Upper lobe of right lung (tissue), 1 donor: ENCODE results near the gene KLF1. TPM values are rescaled to one million over a fixed set of nuclear protein-coding genes. Genes with fewer than 3 reads are reported as not detected.

Experiments
- ATAC-seq: fragments of 200-7000 bp; cut with Tn5 transposase; one replicate; pipeline ENCODE4 v1.9.1; 2020; ENCODE audit warnings: mild to moderate bottlenecking, moderate library complexity
- DNase-seq: peaks from one replicate; pipeline ENCODE4 v3.0.0-alpha.2; 2020
- H3K27ac ChIP-seq: fragments of 200-600 bp; one replicate; pipeline ENCODE4 v1.8.0; 2022
- H3K27me3 ChIP-seq: fragments of 200-600 bp; one replicate; pipeline ENCODE4 v1.8.0; 2022; ENCODE audit warnings: mild to moderate bottlenecking
- H3K36me3 ChIP-seq: fragments of 200-600 bp; one replicate; pipeline ENCODE4 v1.8.0; 2022
- H3K4me1 ChIP-seq: fragments of 200-600 bp; one replicate; pipeline ENCODE4 v1.8.0; 2022
- H3K4me3 ChIP-seq: fragments of 200-600 bp; one replicate; pipeline ENCODE4 v1.8.0; 2022; ENCODE audit warnings: mild to moderate bottlenecking
- H3K9me3 ChIP-seq: fragments of 200-600 bp; one replicate; pipeline ENCODE4 v1.8.0; 2022
- intact Hi-C: fragments of 100-400 bp; cut with DNase I; formaldehyde crosslinking; loops from one replicate; pipeline ENCODE4 v1.11.0; 2022
- total RNA-seq: library from RNA; stranded (reverse); fragmentation: NEBNext Ultra II Directional; extraction: Animal tissue kit (Norgen Biotek cat#: 25700); gene quantifications from one replicate; pipeline ENCODE4 v1.2.1, GENCODE V29; 2021
- TF ChIP-seq, protein P1 (sequence below): fragments of 200-600 bp; IDR thresholded peaks from one replicate; pipeline ENCODE4 v1.8.0; 2022; ENCODE audit warnings: antibody characterized with exemption
- donor health status: DM: no; HTN: yes; CAD: no; lungs with severe emphysema.

The KLF1 gene
- total RNA-seq, 1 donor from 2014 or later: not detected

DNA sequence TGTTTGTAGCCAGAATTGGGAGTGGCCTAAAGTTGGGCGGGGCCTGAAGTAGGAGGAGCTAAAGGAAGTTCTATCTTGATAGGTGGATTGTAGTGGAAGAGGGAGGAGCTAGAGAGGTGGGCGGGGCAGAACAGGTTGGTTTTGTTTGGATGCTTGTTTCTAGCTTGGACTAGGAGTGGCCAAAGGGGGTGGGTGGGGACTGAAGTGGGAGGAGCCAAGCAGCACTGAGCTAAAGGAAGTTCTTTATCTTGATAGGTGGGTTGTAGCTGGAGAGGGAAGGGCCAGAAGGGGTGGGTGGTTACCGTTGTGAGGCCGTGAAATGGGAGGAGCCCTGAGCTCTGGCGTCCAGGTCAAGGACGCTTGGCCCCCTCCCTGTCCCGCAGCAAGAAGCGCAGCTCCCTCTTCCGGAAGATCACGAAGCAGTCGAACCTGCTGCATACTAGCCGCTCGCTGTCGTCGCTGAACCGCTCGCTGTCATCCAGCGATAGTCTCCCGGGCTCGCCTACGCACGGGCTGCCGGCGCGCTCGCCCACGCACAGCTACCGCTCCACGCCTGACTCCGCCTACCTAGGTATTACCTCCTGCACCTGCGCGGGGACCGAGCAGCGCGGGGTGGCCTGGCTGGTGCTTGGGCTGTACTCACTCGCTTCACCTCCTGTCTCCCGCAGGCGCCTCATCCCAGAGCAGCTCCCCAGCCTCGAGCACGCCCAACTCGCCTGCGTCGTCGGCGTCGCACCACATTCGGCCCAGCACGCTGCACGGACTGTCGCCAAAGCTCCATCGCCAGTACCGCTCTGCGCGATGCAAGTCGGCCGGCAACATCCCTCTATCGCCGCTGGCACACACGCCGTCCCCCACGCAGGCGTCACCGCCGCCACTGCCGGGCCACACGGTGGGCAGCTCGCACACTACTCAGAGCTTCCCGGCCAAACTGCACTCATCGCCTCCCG lies 13.8 kb downstream of the KLF1 start:
- Histone ChIP-seq H3K9me3 (no peaks in the 10 kb centered on the region), H3K36me3 (peaks cover 17% of the 10 kb centered on the region), H3K4me3 (peak overlapping the region; percentile 19), H3K27ac (no peak overlapping the region), H3K27me3 (no peaks in the 10 kb centered on the region), H3K4me1 (no peaks in the 10 kb centered on the region)
- intact Hi-C loops: no loop called here
- DNase-seq (peak; percentile 82), ATAC-seq (peak; percentile 84)
- TF ChIP-seq, protein P1, sequence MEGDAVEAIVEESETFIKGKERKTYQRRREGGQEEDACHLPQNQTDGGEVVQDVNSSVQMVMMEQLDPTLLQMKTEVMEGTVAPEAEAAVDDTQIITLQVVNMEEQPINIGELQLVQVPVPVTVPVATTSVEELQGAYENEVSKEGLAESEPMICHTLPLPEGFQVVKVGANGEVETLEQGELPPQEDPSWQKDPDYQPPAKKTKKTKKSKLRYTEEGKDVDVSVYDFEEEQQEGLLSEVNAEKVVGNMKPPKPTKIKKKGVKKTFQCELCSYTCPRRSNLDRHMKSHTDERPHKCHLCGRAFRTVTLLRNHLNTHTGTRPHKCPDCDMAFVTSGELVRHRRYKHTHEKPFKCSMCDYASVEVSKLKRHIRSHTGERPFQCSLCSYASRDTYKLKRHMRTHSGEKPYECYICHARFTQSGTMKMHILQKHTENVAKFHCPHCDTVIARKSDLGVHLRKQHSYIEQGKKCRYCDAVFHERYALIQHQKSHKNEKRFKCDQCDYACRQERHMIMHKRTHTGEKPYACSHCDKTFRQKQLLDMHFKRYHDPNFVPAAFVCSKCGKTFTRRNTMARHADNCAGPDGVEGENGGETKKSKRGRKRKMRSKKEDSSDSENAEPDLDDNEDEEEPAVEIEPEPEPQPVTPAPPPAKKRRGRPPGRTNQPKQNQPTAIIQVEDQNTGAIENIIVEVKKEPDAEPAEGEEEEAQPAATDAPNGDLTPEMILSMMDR: no peak

DNA sequence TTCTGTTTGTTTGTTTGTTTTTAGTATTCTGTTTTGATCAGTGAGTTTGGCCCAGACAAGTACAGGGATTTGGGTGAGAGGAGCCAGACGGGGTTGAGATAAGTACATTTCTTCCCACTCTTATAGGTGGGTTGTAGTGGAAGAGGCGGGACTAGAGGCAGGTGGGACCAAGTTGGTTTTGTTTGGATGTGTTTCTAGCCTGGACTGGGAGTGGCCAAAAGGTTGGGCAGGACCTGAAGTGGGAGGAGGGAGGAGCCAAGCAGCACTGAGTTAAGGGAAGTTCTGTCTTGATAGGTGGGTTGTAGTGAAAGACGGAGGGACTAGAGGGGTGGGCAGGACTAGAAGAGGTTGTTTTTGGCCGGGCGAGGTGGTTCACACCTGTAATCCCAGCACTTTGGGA lies 14.7 kb downstream of the KLF1 start:
- DNase-seq: no peak
- intact Hi-C loops: no loop called here
- Histone ChIP-seq H3K9me3 (no peaks in the 10 kb centered on the region), H3K27me3 (no peaks in the 10 kb centered on the region), H3K4me1 (peaks cover 5% of the 10 kb centered on the region), H3K4me3 (no peak overlapping the region), H3K36me3 (peaks cover 8% of the 10 kb centered on the region), H3K27ac (no peak overlapping the region)
- TF ChIP-seq, protein P1: no peak
- no peak for ATAC-seq

DNA sequence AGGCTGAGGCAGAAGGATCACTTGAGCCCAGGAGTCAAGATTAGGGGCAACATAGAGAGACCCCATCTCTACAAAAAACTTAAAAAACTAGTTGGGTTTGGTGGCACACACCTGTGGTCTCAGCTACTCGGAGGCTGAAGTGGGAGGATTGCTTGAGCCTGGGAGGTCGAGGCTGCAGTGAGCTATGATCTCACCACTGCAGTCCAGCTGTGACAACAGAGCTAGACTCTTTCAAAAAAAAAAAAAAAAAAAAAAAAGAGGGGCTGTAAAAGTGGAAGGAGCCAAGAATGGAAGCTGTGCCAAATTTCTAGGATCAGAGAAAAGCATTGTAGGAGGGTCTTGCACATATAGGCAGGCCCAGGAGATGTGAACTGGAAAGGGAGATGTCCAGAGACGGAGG lies 15.3 kb downstream of the KLF1 start:
- intact Hi-C loops: no loop called here
- DNase-seq (no peak), ATAC-seq (no peak)
- no peak overlapping the region for H3K4me3 ChIP-seq
- H3K27me3 ChIP-seq: no peaks in the 10 kb centered on the region
- TF ChIP-seq, protein P1: no peak
- no peaks in the 10 kb centered on the region for H3K9me3 ChIP-seq
- no peak overlapping the region for H3K27ac ChIP-seq
- peaks cover 4% of the 10 kb centered on the region for H3K36me3 ChIP-seq
- peaks cover 5% of the 10 kb centered on the region for H3K4me1 ChIP-seq

DNA sequence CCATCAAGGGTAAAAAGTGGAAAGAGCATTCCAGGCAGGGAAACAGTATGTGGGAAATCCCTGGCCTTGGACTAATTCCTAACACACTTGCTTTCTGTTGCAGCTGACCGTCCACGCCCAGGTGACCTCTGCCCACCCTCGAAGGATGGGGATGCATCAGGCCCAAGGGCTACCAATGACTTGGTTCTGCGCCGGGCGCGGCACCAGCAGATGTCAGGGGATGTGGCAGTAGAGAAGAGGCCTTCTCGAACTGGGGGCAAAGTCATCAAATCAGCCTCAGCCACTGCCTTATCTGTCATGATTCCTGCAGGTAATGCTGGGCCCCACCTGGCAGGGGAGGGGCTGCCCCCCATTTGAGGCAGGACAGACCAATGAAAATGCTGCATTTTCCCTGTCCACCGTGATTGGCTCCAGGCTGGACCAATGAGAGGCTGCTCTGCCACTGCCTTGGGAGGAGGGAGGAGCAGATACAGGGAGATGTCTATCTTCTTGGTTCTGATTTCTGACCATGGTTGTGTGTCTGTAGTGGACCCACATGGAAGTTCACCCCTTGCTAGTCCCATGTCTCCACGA lies 18.4 kb downstream of the KLF1 start:
- DNase-seq: no peak
- intact Hi-C loops: no loop called here
- no peak for ATAC-seq
- peaks cover 5% of the 10 kb centered on the region for H3K4me1 ChIP-seq
- H3K36me3 ChIP-seq: no peaks in the 10 kb centered on the region
- TF ChIP-seq, protein P1: no peak
- H3K9me3 ChIP-seq: no peaks in the 10 kb centered on the region
- H3K27ac ChIP-seq: no peak overlapping the region
- no peaks in the 10 kb centered on the region for H3K27me3 ChIP-seq
- H3K4me3 ChIP-seq: no peak overlapping the region

DNA sequence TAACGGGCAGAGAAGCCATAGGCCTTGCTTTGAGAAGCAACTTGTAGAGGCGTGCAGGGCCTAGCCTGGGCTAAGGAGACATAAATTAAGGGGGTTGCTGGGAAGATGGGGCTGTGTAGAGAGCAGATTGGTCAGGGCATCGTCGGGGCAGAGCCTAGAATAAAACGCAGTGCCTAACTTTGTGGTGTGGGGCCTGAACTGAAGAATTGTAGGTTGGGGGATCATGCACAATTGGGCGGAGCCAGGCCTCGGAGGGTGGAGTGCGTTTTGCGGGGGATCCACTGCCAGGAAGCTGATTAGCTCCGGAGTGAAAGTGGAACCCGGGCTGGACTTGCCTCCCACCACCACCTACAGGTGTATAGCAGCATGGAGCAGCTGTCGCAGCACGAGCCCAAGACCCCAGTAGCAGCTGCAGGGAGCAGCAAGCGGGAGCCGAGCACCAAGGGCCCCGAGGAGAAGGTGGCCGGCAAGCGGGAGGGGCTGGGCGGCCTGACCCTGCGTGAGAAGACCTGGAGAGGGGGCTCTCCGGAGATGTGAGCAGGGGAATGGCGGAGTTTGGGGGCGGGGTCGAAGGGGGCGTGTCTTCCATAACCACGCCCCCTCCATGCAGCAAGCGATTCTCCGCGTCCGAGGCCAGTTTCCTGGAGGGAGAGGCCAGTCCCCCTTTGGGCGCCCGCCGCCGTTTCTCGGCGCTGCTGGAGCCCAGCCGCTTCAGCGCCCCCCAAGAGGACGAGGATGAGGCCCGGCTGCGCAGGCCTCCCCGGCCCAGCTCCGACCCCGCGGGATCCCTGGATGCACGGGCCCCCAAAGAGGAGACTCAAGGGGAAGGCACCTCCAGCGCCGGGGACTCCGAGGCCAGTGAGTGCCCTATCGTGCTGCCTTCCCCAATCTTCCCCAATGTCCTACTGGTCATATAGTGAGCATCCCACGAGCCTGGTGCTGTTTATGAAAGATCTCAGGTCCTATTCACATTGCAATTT lies 19.6 kb downstream of the KLF1 start:
- H3K36me3 ChIP-seq: no peaks in the 10 kb centered on the region
- H3K4me1 ChIP-seq: peaks cover 5% of the 10 kb centered on the region
- no peaks in the 10 kb centered on the region for H3K27me3 ChIP-seq
- intact Hi-C loops: no loop called here
- H3K27ac ChIP-seq: no peak overlapping the region
- H3K4me3 ChIP-seq: peak overlapping the region; percentile 44
- TF ChIP-seq, protein P1: no peak
- DNase-seq (peak; percentile 84), ATAC-seq (peak; percentile 81)
- no peaks in the 10 kb centered on the region for H3K9me3 ChIP-seq
